ENCODE data around the gene NDRG4. TPM values are rescaled to one million over a fixed set of nuclear protein-coding genes. Genes with fewer than 3 reads are reported as not detected.

Gene NDRG4
- total and polyA plus RNA-seq, 2 donors (not counting 1 experiment from before 2014, with no cell fraction given) = 0.96 to 1.1 TPM

DNA sequence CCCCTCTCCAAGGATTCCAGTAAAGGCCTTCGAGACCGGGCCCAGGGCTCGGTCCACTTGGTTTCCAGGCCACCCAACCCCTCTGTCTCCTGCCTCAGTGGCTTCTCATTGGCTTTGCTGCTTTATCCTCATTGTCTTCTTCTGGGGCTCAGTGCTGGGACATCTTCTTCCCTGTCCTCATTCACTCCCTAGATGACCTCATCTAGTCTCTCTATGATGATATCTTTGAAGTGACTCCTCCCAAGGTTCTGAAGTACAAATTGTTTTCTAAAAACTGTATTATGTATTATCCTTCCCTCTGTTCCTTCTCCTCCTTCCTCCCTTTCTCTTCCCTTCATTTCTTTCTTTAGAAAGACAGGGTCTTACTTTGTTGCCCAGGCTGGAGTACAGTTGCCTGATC lies 27.1 kb upstream of the NDRG4 start:
- Histone ChIP-seq H3K9me3 (ENCODE audit: control extremely low read depth in 1 of 3, control insufficient read depth in 2 of 3, insufficient read depth in 1 of 3, low read length in 2 of 3) (no peaks in the 10 kb centered on the region), H3K4me1 (ENCODE audit: control insufficient read depth in 2 of 2, insufficient read depth in 2 of 2, low read length in 2 of 2) (peaks cover 0 to 4% of the 10 kb centered on the region in 2 donors), H4K20me1 (ENCODE audit: control insufficient read depth, insufficient read depth, low read length, poor library complexity, severe bottlenecking) (no peaks in the 10 kb centered on the region), H3K79me2 (ENCODE audit: control insufficient read depth, insufficient read depth, low read length) (no peaks in the 10 kb centered on the region), H3K36me3 (replicated peaks in 1 of 2; ENCODE audit: control extremely low read depth in 1 of 2, control insufficient read depth in 1 of 2, extremely low read depth in 1 of 2, insufficient read depth in 2 of 2, low read length in 1 of 2) (no peaks in the 10 kb centered on the region), H3K4me3 (ENCODE audit: control extremely low read depth in 1 of 5, extremely low read depth in 1 of 5, insufficient read depth in 1 of 5, low read depth in 2 of 5, low read length in 4 of 5) (no peak overlapping the region), H2AFZ (ENCODE audit: insufficient read depth, low read depth, low read length, poor library complexity, severe bottlenecking) (no peak overlapping the region), H3K4me2 (replicated peaks; ENCODE audit: low read depth, low read length, poor library complexity, severe bottlenecking) (no peak overlapping the region), H3K27me3 (replicated peaks in 1 of 4; ENCODE audit: control extremely low read depth in 1 of 4, control insufficient read depth in 3 of 4, insufficient read depth in 4 of 4, low read length in 3 of 4) (peaks cover 0 to 8% (median 1%) of the 10 kb centered on the region in 4 experiments), H3K9ac (ENCODE audit: low read length) (no peak overlapping the region), H3K27ac (ENCODE audit: low read length in 2 of 2) (no peak overlapping the region)
- no peak overlapping the region for H3K27ac Mint-ChIP-seq
- DNase-seq (no peak), ATAC-seq (ENCODE audit: low read depth) (no peak)
- ChIA-PET POLR2A (no interaction called here), CTCF (interaction anchor here (1.2 to 1.6 kb wide), 2 partner anchors 15 to 136 kb away, joined by 5 to 7 read pairs; no protein-coding TSS in a partner anchor)
- H3K27me3 Mint-ChIP-seq = peaks cover 34% of the 10 kb centered on the region
- H3K9me3 Mint-ChIP-seq (ENCODE audit: insufficient read depth) = no peaks in the 10 kb centered on the region
- peaks cover 6% of the 10 kb centered on the region for H3K4me1 Mint-ChIP-seq
- intact Hi-C loops (cut with micrococcal nuclease) = no loop called here
- TF ChIP-seq, protein P1, sequence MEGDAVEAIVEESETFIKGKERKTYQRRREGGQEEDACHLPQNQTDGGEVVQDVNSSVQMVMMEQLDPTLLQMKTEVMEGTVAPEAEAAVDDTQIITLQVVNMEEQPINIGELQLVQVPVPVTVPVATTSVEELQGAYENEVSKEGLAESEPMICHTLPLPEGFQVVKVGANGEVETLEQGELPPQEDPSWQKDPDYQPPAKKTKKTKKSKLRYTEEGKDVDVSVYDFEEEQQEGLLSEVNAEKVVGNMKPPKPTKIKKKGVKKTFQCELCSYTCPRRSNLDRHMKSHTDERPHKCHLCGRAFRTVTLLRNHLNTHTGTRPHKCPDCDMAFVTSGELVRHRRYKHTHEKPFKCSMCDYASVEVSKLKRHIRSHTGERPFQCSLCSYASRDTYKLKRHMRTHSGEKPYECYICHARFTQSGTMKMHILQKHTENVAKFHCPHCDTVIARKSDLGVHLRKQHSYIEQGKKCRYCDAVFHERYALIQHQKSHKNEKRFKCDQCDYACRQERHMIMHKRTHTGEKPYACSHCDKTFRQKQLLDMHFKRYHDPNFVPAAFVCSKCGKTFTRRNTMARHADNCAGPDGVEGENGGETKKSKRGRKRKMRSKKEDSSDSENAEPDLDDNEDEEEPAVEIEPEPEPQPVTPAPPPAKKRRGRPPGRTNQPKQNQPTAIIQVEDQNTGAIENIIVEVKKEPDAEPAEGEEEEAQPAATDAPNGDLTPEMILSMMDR (IDR thresholded peaks at IDR 0.05) = no peak
- TF ChIP-seq EZH2 (IDR thresholded peaks at IDR 0.05; ENCODE audit: borderline replicate concordance, insufficient read depth, low read depth, low read length, poor library complexity, severe bottlenecking) = no peak
- H3K4me3 Mint-ChIP-seq = no peak overlapping the region
- 95% methylated on average over 3 of the region's 3 CpGs for WGBS (ENCODE audit: insufficient coverage)

DNA sequence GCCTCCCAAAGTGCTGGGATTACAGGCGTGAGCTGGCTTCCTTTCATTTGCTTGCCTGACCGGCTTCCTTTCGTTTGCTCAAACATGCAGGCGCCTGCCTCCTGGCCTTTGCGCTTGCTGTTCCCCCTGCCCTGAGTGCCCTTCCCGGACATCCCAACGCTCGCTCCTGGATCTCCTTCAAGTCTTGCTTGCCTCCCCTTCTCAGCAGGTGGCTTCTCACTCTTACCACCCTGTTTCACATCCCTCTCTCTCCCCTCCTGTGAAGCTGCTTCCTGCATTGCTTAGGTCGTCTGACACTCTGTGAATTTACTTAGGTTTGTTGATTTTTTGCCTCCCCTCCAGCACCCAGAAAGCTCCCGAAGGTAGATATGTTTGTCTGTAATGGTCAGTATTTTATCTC lies 25.6 kb upstream of the NDRG4 start:
- no peak overlapping the region for H3K9ac ChIP-seq (ENCODE audit: low read length)
- no peak overlapping the region for H3K4me3 ChIP-seq (ENCODE audit: control extremely low read depth in 1 of 5, extremely low read depth in 1 of 5, insufficient read depth in 1 of 5, low read depth in 2 of 5, low read length in 4 of 5)
- CTCF ChIA-PET = interaction anchor here (1.5 to 1.6 kb wide), 2 partner anchors 137 to 138 kb away, joined by 3 to 5 read pairs; no protein-coding TSS in a partner anchor
- peaks cover 0 to 4% of the 10 kb centered on the region in 2 donors for H3K4me1 ChIP-seq (ENCODE audit: control insufficient read depth in 2 of 2, insufficient read depth in 2 of 2, low read length in 2 of 2)
- no peaks in the 10 kb centered on the region for H3K79me2 ChIP-seq (ENCODE audit: control insufficient read depth, insufficient read depth, low read length)
- Mint-ChIP-seq H3K4me1 (peaks cover 6% of the 10 kb centered on the region), H3K27ac (no peak overlapping the region), H3K27me3 (peaks cover 19% of the 10 kb centered on the region), H3K9me3 (ENCODE audit: insufficient read depth) (no peaks in the 10 kb centered on the region), H3K4me3 (no peak overlapping the region)
- POLR2A ChIA-PET = no interaction called here
- TF ChIP-seq EZH2 (IDR thresholded peaks at IDR 0.05; ENCODE audit: borderline replicate concordance, insufficient read depth, low read depth, low read length, poor library complexity, severe bottlenecking) = no peak
- TF ChIP-seq, protein P1 (IDR thresholded peaks at IDR 0.05) = no peak
- intact Hi-C loops (cut with micrococcal nuclease) = no loop called here
- peaks cover 0 to 5% (median 1%) of the 10 kb centered on the region in 4 experiments for H3K27me3 ChIP-seq (replicated peaks in 1 of 4; ENCODE audit: control extremely low read depth in 1 of 4, control insufficient read depth in 3 of 4, insufficient read depth in 4 of 4, low read length in 3 of 4)
- DNase-seq (no peak), ATAC-seq (ENCODE audit: low read depth) (no peak)
- H4K20me1 ChIP-seq (ENCODE audit: control insufficient read depth, insufficient read depth, low read length, poor library complexity, severe bottlenecking) = no peaks in the 10 kb centered on the region
- H3K9me3 ChIP-seq (ENCODE audit: control extremely low read depth in 1 of 3, control insufficient read depth in 2 of 3, insufficient read depth in 1 of 3, low read length in 2 of 3) = no peaks in the 10 kb centered on the region
- no peak overlapping the region for H3K4me2 ChIP-seq (replicated peaks; ENCODE audit: low read depth, low read length, poor library complexity, severe bottlenecking)
- no peaks in the 10 kb centered on the region for H3K36me3 ChIP-seq (replicated peaks in 1 of 2; ENCODE audit: control extremely low read depth in 1 of 2, control insufficient read depth in 1 of 2, extremely low read depth in 1 of 2, insufficient read depth in 2 of 2, low read length in 1 of 2)
- WGBS (ENCODE audit: insufficient coverage) = 91% methylated on average over 8 of the region's 10 CpGs
- H3K27ac ChIP-seq (ENCODE audit: low read length in 2 of 2) = no peak overlapping the region
- no peak overlapping the region for H2AFZ ChIP-seq (ENCODE audit: insufficient read depth, low read depth, low read length, poor library complexity, severe bottlenecking)
